GM12874 (cell line): ENCODE data around the gene AKAP9.

Experiments used
- CTCF ChIP-seq: IDR thresholded peaks from 2 replicates; pipeline ENCODE4 v1.5.1; 2011; ENCODE audit warnings: low read depth, mild to moderate bottlenecking, control low read depth, low read length, moderate library complexity; ENCODE audit not compliant: insufficient read depth

The AKAP9 gene

DNA sequence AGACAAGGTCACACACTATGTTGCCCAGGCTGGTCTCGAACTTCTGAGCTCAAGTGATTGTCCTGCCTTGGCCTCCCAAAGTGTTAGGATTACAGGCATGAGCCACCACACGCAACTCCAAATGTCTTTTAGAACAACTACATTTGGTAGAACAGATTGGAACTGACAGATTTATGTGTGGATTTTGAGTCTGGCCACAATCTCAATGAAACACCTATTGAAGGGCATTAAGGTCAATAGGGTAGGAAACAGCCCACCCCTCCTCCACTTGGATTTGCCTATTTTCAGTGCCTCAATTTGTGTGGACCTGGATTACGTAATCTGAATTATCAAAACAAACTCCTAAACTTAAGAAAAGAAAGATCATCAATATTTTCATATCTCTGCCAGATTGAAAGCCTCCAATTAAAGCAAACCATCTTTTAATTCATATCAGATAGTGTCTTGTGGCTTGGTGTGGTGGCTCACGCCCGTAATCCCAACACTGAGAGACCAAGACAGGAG lies 209.1 kb downstream of the AKAP9 start:
- TF ChIP-seq CTCF, result no peak

GRCh38 chr7:92150450-92151017 lies 209.9 kb downstream of the AKAP9 start:
- no peak for TF ChIP-seq CTCF

GRCh38 chr7:92155108-92155739 lies 214.6 kb downstream of the AKAP9 start:
- TF ChIP-seq CTCF, result no peak

DNA sequence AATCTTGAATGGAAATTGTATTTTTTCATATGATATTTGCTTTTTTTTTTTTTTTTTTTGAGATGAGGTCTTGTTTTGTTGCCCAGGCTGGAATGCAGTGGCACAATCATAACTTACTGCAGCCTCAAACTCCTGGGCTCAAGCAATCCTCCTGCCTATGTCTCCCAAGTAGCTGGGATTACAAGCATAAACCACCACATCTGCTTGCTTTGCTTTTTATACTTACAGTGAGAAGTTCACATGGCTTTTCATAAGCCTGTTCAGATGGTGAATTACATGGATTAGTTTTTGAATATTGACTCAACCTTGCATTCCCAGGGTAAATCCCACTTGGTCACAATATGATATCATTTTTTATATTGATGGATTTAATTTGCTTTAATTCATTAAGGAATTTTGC lies 216.3 kb downstream of the AKAP9 start:
- TF ChIP-seq CTCF, result no peak

- no peak for TF ChIP-seq CTCF
Measured at GRCh38 chr7:92158660-92159575, 218.3 kb downstream of the AKAP9 start.
